H1 (cell line): ENCODE measurements around the gene SPEF1. TPM values are rescaled to one million over a fixed set of nuclear protein-coding genes. Genes with fewer than 3 reads are reported as not detected.
A peak's percentile ranks its signal among the peaks of the same experiment; 100 is the strongest.

Source experiments
- CTCF ChIA-PET: fragments of 300-600 bp; sonication (Branson Sonifier 250); formaldehyde crosslinking; loops from one replicate; lab custom pipeline; 2021; ENCODE audit not compliant: partially characterized antibody; lab: Charles Lee
- POLR2A ChIA-PET: fragments of 300-600 bp; sonication (Branson Sonifier 250); formaldehyde crosslinking; loops from one replicate; lab custom pipeline; 2021; ENCODE audit warnings: inconsistent platforms; ENCODE audit not compliant: partially characterized antibody; lab: Charles Lee
- DNase-seq, 2 experiments: peaks; one replicate each; pipeline versions ENCODE4 v3.0.0 to v3.0.0-alpha.2; 2010 to 2022; ENCODE audit warnings: low spot score in 2 of 2, low read depth in 1 of 2, mixed read lengths in 1 of 2
- FAIRE-seq: peaks from 2 replicates; lab custom pipeline; 2011; peaks lifted over from hg19 to GRCh38; lab: Jason Lieb, UNC
- H2AFZ ChIP-seq: 2 replicates; pipeline ENCODE4 v1.8.1; 2012; ENCODE audit warnings: low read length, inconsistent platforms
- H2AK5ac ChIP-seq: 2 replicates; pipeline ENCODE4 v1.6.1; 2013; ENCODE audit warnings: low read depth, low read length
- H2BK120ac ChIP-seq: replicated peaks from 2 replicates; pipeline ENCODE3; 2013; ENCODE audit warnings: low read depth, low read length, inconsistent platforms
- H2BK12ac ChIP-seq: 2 replicates; pipeline ENCODE4 v1.6.1; 2013; ENCODE audit warnings: low read depth, low read length
- H2BK15ac ChIP-seq: 2 replicates; pipeline ENCODE4 v1.6.1; 2013; ENCODE audit warnings: low read length
- H2BK20ac ChIP-seq: 2 replicates; pipeline ENCODE4 v1.6.1; 2013; ENCODE audit warnings: low read length
- H2BK5ac ChIP-seq: 2 replicates; pipeline ENCODE4 v1.6.1; 2013; ENCODE audit warnings: low read depth, low read length
- H3K14ac ChIP-seq: 2 replicates; pipeline ENCODE4 v1.6.1; 2013; ENCODE audit warnings: inconsistent platforms; ENCODE audit not compliant: insufficient read length
- H3K18ac ChIP-seq: 2 replicates; pipeline ENCODE4 v1.6.1; 2013; ENCODE audit warnings: low read length; ENCODE audit errors: extremely low read depth
- H3K23ac ChIP-seq: 2 replicates; pipeline ENCODE4 v1.6.1; 2013; ENCODE audit warnings: inconsistent platforms; ENCODE audit not compliant: insufficient read length
- H3K23me2 ChIP-seq: 2 replicates; pipeline ENCODE4 v1.6.1; 2013; ENCODE audit warnings: low read depth, low read length
- H3K27ac ChIP-seq: 2 replicates; pipeline ENCODE4 v1.6.1; 2011; ENCODE audit warnings: low read depth, low read length, inconsistent platforms
- H3K27me3 ChIP-seq, 4 experiments: replicated peaks in 1 of 4; 1 replicate in 1 of 4; 2 replicates in 3 of 4; pipeline versions ENCODE4 v1.6.1 to v1.8.1; 2011 to 2013; ENCODE audit warnings: low read length in 3 of 4, mild to moderate bottlenecking in 3 of 4, inconsistent platforms in 2 of 4, mixed read lengths in 2 of 4, moderate library complexity in 1 of 4; ENCODE audit not compliant: control insufficient read depth in 3 of 4, insufficient read depth in 3 of 4; ENCODE audit errors: extremely low read depth in 1 of 4
- H3K36me3 ChIP-seq, 4 experiments: 2 replicates each; pipeline versions ENCODE4 v1.6.1 to v1.8.1; 2011 to 2013; ENCODE audit warnings: mild to moderate bottlenecking in 4 of 4, low read length in 3 of 4, moderate library complexity in 2 of 4, control low read depth in 1 of 4, inconsistent platforms in 1 of 4; ENCODE audit not compliant: insufficient read depth in 4 of 4, control insufficient read depth in 2 of 4
- H3K4ac ChIP-seq: replicated peaks from 2 replicates; pipeline ENCODE3; 2013; ENCODE audit warnings: low read length, low read depth, mixed read lengths, inconsistent platforms; ENCODE audit not compliant: insufficient read length
- H3K4me1 ChIP-seq, 4 experiments: replicated peaks in 1 of 4; 1 replicate in 1 of 4; 2 replicates in 3 of 4; pipeline versions ENCODE4 v1.6.1 to v1.8.1; 2011 to 2013; ENCODE audit warnings: low read length in 3 of 4, inconsistent platforms in 2 of 4, mixed read lengths in 1 of 4; ENCODE audit not compliant: insufficient read depth in 4 of 4, control insufficient read depth in 3 of 4
- H3K4me2 ChIP-seq, 2 experiments: 2 replicates each; pipeline versions ENCODE4 v1.6.1 to v1.8.1; 2011 to 2013; ENCODE audit warnings: low read depth in 2 of 2, low read length in 2 of 2, control low read depth in 1 of 2, inconsistent platforms in 1 of 2, mild to moderate bottlenecking in 1 of 2; ENCODE audit not compliant: insufficient read depth in 1 of 2
- H3K4me3 ChIP-seq, 4 experiments: fragments of 200-600, 300-600 bp in 1 of 4; sonication (generic), shearing (Covaris generic), sonication (Bioruptor Twin) in 1 of 4; 2 replicates each; pipeline versions ENCODE4 v1.5.1 to v1.8.1; 2011 to 2016; ENCODE audit warnings: low read length in 4 of 4, low read depth in 3 of 4, control low read depth in 2 of 4, inconsistent platforms in 2 of 4, mild to moderate bottlenecking in 2 of 4, mixed read lengths in 1 of 4, moderate library complexity in 1 of 4; ENCODE audit not compliant: insufficient read depth in 2 of 4; ENCODE audit errors: extremely low read depth in 1 of 4
- H3K56ac ChIP-seq: replicated peaks from 2 replicates; pipeline ENCODE3; 2013; ENCODE audit warnings: low read depth, mild to moderate bottlenecking, mixed read lengths, low read length, inconsistent platforms; ENCODE audit not compliant: insufficient read length
- H3K79me1 ChIP-seq: 2 replicates; pipeline ENCODE4 v1.6.1; 2013; ENCODE audit warnings: low read depth, low read length, control low read depth
- H3K79me2 ChIP-seq, 2 experiments: 2 replicates each; pipeline versions ENCODE4 v1.6.1 to v1.8.1; 2012 to 2013; ENCODE audit warnings: low read length in 2 of 2, mild to moderate bottlenecking in 2 of 2, inconsistent platforms in 1 of 2; ENCODE audit not compliant: insufficient read depth in 2 of 2, control insufficient read depth in 1 of 2
- H3K9ac ChIP-seq, 4 experiments: replicated peaks in 1 of 4; 1 replicate in 1 of 4; 2 replicates in 3 of 4; pipeline versions ENCODE4 v1.6.1 to v1.8.1; 2011 to 2013; ENCODE audit warnings: low read depth in 3 of 4, low read length in 3 of 4, control low read depth in 2 of 4, mild to moderate bottlenecking in 2 of 4, moderate library complexity in 2 of 4, inconsistent platforms in 1 of 4; ENCODE audit errors: extremely low read depth in 1 of 4
- H3K9me3 ChIP-seq, 2 experiments: 2 replicates each; pipeline versions ENCODE4 v1.6.1 to v1.8.1; 2012 to 2013; ENCODE audit warnings: mild to moderate bottlenecking in 2 of 2, moderate library complexity in 2 of 2, control low read depth in 1 of 2, inconsistent platforms in 1 of 2, low read depth in 1 of 2, low read length in 1 of 2, mixed read lengths in 1 of 2; ENCODE audit not compliant: insufficient read depth in 2 of 2
- H4K20me1 ChIP-seq, 2 experiments: replicated peaks in 1 of 2; 2 replicates each; pipeline versions ENCODE3 to v1.8.1; 2011 to 2013; ENCODE audit warnings: inconsistent platforms in 2 of 2, low read length in 2 of 2, mild to moderate bottlenecking in 1 of 2; ENCODE audit not compliant: insufficient read depth in 2 of 2, control insufficient read depth in 1 of 2
- H4K5ac ChIP-seq: 2 replicates; pipeline ENCODE4 v1.6.1; 2013; ENCODE audit warnings: low read length, low read depth, mixed read lengths, inconsistent platforms; ENCODE audit not compliant: insufficient read length
- H4K8ac ChIP-seq: 2 replicates; pipeline ENCODE4 v1.8.0; 2013; ENCODE audit warnings: mild to moderate bottlenecking, moderate library complexity, low read length, inconsistent platforms; ENCODE audit not compliant: insufficient read depth; ENCODE audit errors: extremely low read depth
- H4K91ac ChIP-seq: replicated peaks from 2 replicates; pipeline ENCODE3; 2013; ENCODE audit warnings: low read length, mixed read lengths, inconsistent platforms; ENCODE audit not compliant: insufficient read length
- CTCF ChIP-seq, 3 experiments: IDR thresholded peaks; 1 replicate in 2 of 3; 2 replicates in 1 of 3; pipeline versions ENCODE4 v1.5.1 to v1.6.1; 2011; ENCODE audit warnings: low read length in 3 of 3, mild to moderate bottlenecking in 3 of 3, inconsistent platforms in 2 of 3, low read depth in 1 of 3, moderate library complexity in 1 of 3; ENCODE audit not compliant: insufficient read depth in 1 of 3; ENCODE audit errors: control extremely low read depth in 1 of 3
- EGR1 ChIP-seq: IDR thresholded peaks from 2 replicates; pipeline ENCODE4 v1.6.1; 2011; ENCODE audit warnings: low read depth, low read length, borderline replicate concordance
- EZH2 ChIP-seq: fragments of 200-600 bp; sonication (generic); IDR thresholded peaks from 2 replicates; pipeline ENCODE4 v1.7.1; 2012; ENCODE audit warnings: low read depth, mild to moderate bottlenecking, moderate library complexity, low read length, inconsistent platforms; ENCODE audit not compliant: severe bottlenecking
- MAX ChIP-seq: IDR thresholded peaks from 2 replicates; pipeline ENCODE4 v1.6.1; 2012; ENCODE audit warnings: inconsistent platforms
- PHF8 ChIP-seq: fragments of 200-600 bp; sonication (generic); conservative IDR thresholded peaks from 2 replicates; pipeline ENCODE4 v1.7.1; 2012; ENCODE audit warnings: low read depth, mild to moderate bottlenecking, inconsistent platforms, low read length, moderate library complexity
- RBBP5 ChIP-seq: IDR thresholded peaks from 2 replicates; pipeline ENCODE4 v1.7.1; 2012; ENCODE audit warnings: low read depth, mild to moderate bottlenecking, inconsistent platforms, low read length, moderate library complexity, borderline replicate concordance
- SP1 ChIP-seq: IDR thresholded peaks from 2 replicates; pipeline ENCODE4 v1.6.1; 2011; ENCODE audit warnings: low read depth, low read length
- SRF ChIP-seq: IDR thresholded peaks from 2 replicates; pipeline ENCODE4 v1.6.1; 2011; ENCODE audit warnings: mild to moderate bottlenecking, low read depth, low read length, moderate library complexity
- TAF1 ChIP-seq: IDR thresholded peaks from 2 replicates; pipeline ENCODE4 v1.6.1; 2011; ENCODE audit warnings: mild to moderate bottlenecking, low read depth, low read length
- WGBS, 2 experiments: shearing (Covaris generic) in 1 of 2; methylation state at CpG; one replicate each; pipeline versions ENCODE4 v1.1.6 to v1.1.7; 2013 to 2015; ENCODE audit warnings: low lambda C conversion rate in 2 of 2, mixed read lengths in 2 of 2, inconsistent platforms in 1 of 2, low coverage in 1 of 2, missing lambda C conversion rate in 1 of 2; ENCODE audit not compliant: insufficient replicate concordance in 2 of 2, insufficient coverage in 1 of 2, insufficient read length in 1 of 2; ENCODE audit errors: extremely low coverage in 1 of 2, missing lambda C conversion rate in 1 of 2; 5-methylcytosine and 5-hydroxymethylcytosine counted together
- polyA plus RNA-seq, 7 experiments: library from polyadenylated mRNA; depleted of rRNA in 3 of 7; stranded (reverse) in 5 of 7; unstranded in 2 of 7; fragments of >200 nt in 5 of 7; fragments of 200-250 nt in 2 of 7; gene quantifications; 1 replicate in 5 of 7; 2 replicates in 1 of 7; 4 replicates in 1 of 7; pipeline versions ENCODE4 v1.2.1 to v1.2.3, GENCODE V29; 2011 to 2013; ENCODE audit warnings: missing spikeins in 2 of 7, mixed read lengths in 2 of 7
- total RNA-seq: library from RNA; stranded (reverse); fragmentation: NEBNext Ultra II Directional; extraction: Animal tissue kit (Norgen Biotek cat#: 25700); gene quantifications from 2 replicates; pipeline ENCODE4 v1.2.1, GENCODE V29; 2021

SPEF1 gene
- total and polyA plus RNA-seq, 2 of the 8 experiments (the other 6 are each of a cell fraction or from before 2014, with no cell fraction given) = 0.51 to 0.71 TPM

DNA sequence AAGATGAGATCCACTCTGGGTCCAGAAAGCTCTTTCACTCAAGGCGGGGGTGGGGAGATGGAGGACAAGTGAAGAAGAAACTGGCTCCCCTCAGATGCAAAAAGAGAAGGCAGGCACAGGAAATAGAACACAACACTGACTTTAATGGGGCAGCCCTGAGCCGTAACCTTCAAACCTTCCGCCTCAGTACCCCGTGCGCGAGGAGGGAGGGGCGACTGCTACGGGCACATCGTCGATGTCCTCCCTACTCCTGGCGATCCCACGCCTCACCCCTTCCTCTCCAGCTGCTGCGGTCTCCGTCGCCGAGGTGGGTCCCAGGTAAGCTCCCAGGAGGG, 3.9 kb downstream of the SPEF1 start:
- Histone ChIP-seq H3K18ac (0 out of 2 replicates have a peak overlapping the region, but pooled peaks have one; percentile 21), H4K5ac (peak overlapping the region; percentile 7), H3K27me3 (peaks cover 0 to 30% (median 26%) of the 10 kb centered on the region in 4 experiments; a peak in 6 of 7 replicates), H3K9me3 (no peaks in the 10 kb centered on the region; a peak in 1 of 4 replicates), H4K20me1 (no peaks in the 10 kb centered on the region), H2BK15ac (peak overlapping the region; percentile 77; the same call in 1 of the 2 replicates), H2BK120ac (no peak overlapping the region), H3K56ac (peak overlapping the region; percentile 14), H3K79me1 (no peaks in the 10 kb centered on the region), H4K91ac (peak overlapping the region; percentile 70), H3K4me1 (peaks cover 0 to 11% (median 9%) of the 10 kb centered on the region in 4 experiments; a peak in 6 of 7 replicates), H3K27ac (no peak overlapping the region), H2BK20ac (no peak overlapping the region), H2AK5ac (no peak overlapping the region), H3K23ac (no peak overlapping the region), H3K36me3 (no peaks in the 10 kb centered on the region), H3K4me2 (peak overlapping the region; percentile 83 to 95), H2BK5ac (peak overlapping the region; percentile 47; the same call in 1 of the 2 replicates), H3K4ac (no peak overlapping the region), H3K14ac (peak overlapping the region; percentile 67), H3K4me3 (peak overlapping the region; percentile 46 to 81 (median 62)), H2BK12ac (no peak overlapping the region), H3K9ac (no peak overlapping the region), H3K23me2 (peaks cover 17% of the 10 kb centered on the region; the same call in 1 of the 2 replicates), H2AFZ (peak overlapping the region; percentile 88; the same call in 1 of the 2 replicates), H3K79me2 (no peaks in the 10 kb centered on the region), H4K8ac (peak overlapping the region; percentile 80)
- WGBS, 2 experiments = 15% methylated on average over 13 of the region's 16 CpGs; no CpG with 5 or more reads in 1 of the 2 experiments
- POLR2A ChIA-PET = interaction anchor here (1.0 to 3.8 kb wide), 4 partner anchors 10 to 25 kb away, joined by 3 to 42 read pairs (median 10); partner anchors contain the start of gene ADISSP
- FAIRE-seq (no peak), DNase-seq (no peak)
- CTCF ChIA-PET = interaction anchor here (0.6 to 3.6 kb wide), 10 partner anchors 9 to 99 kb away, joined by 3 to 31 read pairs (median 4); partner anchors contain the start of genes ADISSP and CENPB
- no peak for TF ChIP-seq EZH2
- no peak for TF ChIP-seq SRF
- no peak for TF ChIP-seq EGR1
- TF ChIP-seq RBBP5 = no peak
- no peak for TF ChIP-seq TAF1
- no peak for TF ChIP-seq CTCF (IDR thresholded peaks at IDR 0.05; ENCODE audit: control extremely low read depth in 1 of 3, insufficient read depth in 1 of 3, low read depth in 1 of 3, low read length in 3 of 3)
- no peak for TF ChIP-seq SP1
- TF ChIP-seq PHF8 = peak; percentile 14; the same call in 1 of the 2 replicates
- TF ChIP-seq MAX = peak; percentile 46
